Loucy (cell line): ENCODE measurements around the gene AIG1.

ENCODE experiments used
- H2AFZ ChIP-seq: fragments of 200-600 bp; sonication (generic); 2 replicates; pipeline ENCODE4 v1.6.0; 2016; ENCODE audit warnings: antibody characterized with exemption, mild to moderate bottlenecking, low read length, moderate library complexity
- H3F3A ChIP-seq: fragments of 200-600 bp; 2 replicates; pipeline ENCODE4 v1.6.0; 2016; ENCODE audit warnings: antibody characterized with exemption, low read depth, mild to moderate bottlenecking
- H3K27me3 ChIP-seq: fragments of 200-600 bp; sonication (generic); 2 replicates; pipeline ENCODE4 v1.6.1; 2014; ENCODE audit warnings: low read length, mild to moderate bottlenecking; ENCODE audit not compliant: insufficient read depth, poor library complexity, severe bottlenecking
- H3K36me3 ChIP-seq: fragments of 200-600 bp; sonication (generic); 2 replicates; pipeline ENCODE4 v1.6.1; 2016; ENCODE audit warnings: low read length; ENCODE audit not compliant: insufficient read depth
- H3K4me1 ChIP-seq: fragments of 200-600 bp; sonication (generic); 2 replicates; pipeline ENCODE4 v1.5.1; 2014; ENCODE audit warnings: low read length, mild to moderate bottlenecking; ENCODE audit not compliant: insufficient read depth, poor library complexity, severe bottlenecking
- H3K4me2 ChIP-seq: fragments of 200-600 bp; sonication (generic); 2 replicates; pipeline ENCODE4 v1.6.0; 2014; ENCODE audit warnings: antibody characterized with exemption, low read length, low read depth, mild to moderate bottlenecking; ENCODE audit not compliant: poor library complexity, severe bottlenecking
- H3K4me3 ChIP-seq: fragments of 200-600 bp; sonication (generic); 2 replicates; pipeline ENCODE4 v1.5.1; 2014; ENCODE audit warnings: low read length, mild to moderate bottlenecking, mixed read lengths; ENCODE audit not compliant: poor library complexity, severe bottlenecking
- H3K79me2 ChIP-seq: fragments of 200-600 bp; sonication (generic); 2 replicates; pipeline ENCODE4 v1.6.1; 2014; ENCODE audit warnings: low read length; ENCODE audit not compliant: insufficient read depth
- H3K9ac ChIP-seq: fragments of 200-600 bp; sonication (generic); 2 replicates; pipeline ENCODE4 v1.6.0; 2014; ENCODE audit warnings: mild to moderate bottlenecking, low read depth, low read length, moderate library complexity; ENCODE audit not compliant: poor library complexity, severe bottlenecking
- H3K9me2 ChIP-seq: fragments of 200-600 bp; sonication (generic); replicated peaks from 2 replicates; pipeline ENCODE4 v1.6.1; 2016; ENCODE audit warnings: low read depth, low read length, mixed read lengths
- H3K9me3 ChIP-seq: fragments of 200-600 bp; sonication (generic); 2 replicates; pipeline ENCODE4 v1.6.1; 2014; ENCODE audit warnings: mild to moderate bottlenecking, antibody characterized with exemption, low read length, low read depth; ENCODE audit not compliant: insufficient read depth
- H4K20me1 ChIP-seq: fragments of 200-600 bp; sonication (generic); 2 replicates; pipeline ENCODE4 v1.6.0; 2014; ENCODE audit warnings: antibody characterized with exemption, low read length, mild to moderate bottlenecking; ENCODE audit not compliant: insufficient read depth, poor library complexity, severe bottlenecking
- EZH2phosphoT487 ChIP-seq: fragments of 200-600 bp; IDR thresholded peaks from 2 replicates; pipeline ENCODE4 v1.6.1; 2018; ENCODE audit warnings: antibody characterized with exemption, mild to moderate bottlenecking, moderate library complexity, borderline replicate concordance
- TF ChIP-seq, protein P1 (sequence below): fragments of 200-600 bp; sonication (generic); conservative IDR thresholded peaks from 2 replicates; pipeline ENCODE4 v1.5.1; 2014; ENCODE audit warnings: mild to moderate bottlenecking, antibody characterized with exemption, low read length

The AIG1 gene

DNA sequence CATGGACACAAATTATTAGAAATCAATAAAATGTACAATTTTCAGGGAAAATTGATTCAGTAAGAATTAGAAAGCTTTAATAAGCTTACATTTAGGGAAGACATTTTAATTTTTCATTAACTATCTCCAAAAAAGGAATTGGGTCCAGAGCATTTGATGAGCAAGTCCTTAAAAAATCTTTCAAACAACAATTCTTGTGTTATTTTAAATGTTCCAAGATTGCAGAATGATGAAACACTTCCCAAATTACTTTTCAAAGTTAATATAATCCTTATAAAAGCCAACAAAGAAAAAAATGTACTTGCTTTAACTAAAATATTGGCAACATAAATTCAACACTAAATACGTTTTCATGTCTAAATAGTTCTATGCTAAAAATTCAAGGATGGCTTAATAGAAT, 287.8 kb downstream of the AIG1 start:
- H3K4me1 ChIP-seq: no peaks in the 10 kb centered on the region
- H4K20me1 ChIP-seq: no peaks in the 10 kb centered on the region
- H3K36me3 ChIP-seq: no peaks in the 10 kb centered on the region
- H3K4me2 ChIP-seq: no peak overlapping the region
- H3K9ac ChIP-seq: no peak overlapping the region
- no peaks in the 10 kb centered on the region for H3K9me2 ChIP-seq
- H3K4me3 ChIP-seq: no peak overlapping the region
- no peak overlapping the region for H2AFZ ChIP-seq
- no peaks in the 10 kb centered on the region for H3K79me2 ChIP-seq
- H3F3A ChIP-seq: no peaks in the 10 kb centered on the region
- H3K9me3 ChIP-seq: peaks cover 9% of the 10 kb centered on the region; the same call in 1 of the 2 replicates
- H3K27me3 ChIP-seq: no peaks in the 10 kb centered on the region
- TF ChIP-seq EZH2phosphoT487: no peak

DNA sequence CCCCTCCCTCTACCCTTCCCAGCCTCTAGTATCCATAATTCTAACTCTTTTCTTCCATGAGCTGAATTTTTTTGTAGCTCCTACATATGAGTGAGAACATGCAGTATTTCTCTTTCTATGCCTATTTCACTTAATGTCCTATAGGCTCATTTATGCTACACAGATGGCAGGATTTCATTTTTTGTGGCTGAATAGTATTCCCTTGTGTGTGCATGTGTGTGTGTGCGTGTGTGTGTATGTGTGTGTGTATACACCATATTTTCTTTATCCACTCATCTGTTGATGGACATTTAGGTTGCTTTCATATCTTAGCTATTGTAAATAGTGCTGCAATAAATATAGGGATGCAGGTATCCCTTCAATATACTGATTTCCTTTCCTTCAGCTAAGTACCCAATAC, 288.8 kb downstream of the AIG1 start:
- TF ChIP-seq EZH2phosphoT487: no peak
- TF ChIP-seq, protein P1, sequence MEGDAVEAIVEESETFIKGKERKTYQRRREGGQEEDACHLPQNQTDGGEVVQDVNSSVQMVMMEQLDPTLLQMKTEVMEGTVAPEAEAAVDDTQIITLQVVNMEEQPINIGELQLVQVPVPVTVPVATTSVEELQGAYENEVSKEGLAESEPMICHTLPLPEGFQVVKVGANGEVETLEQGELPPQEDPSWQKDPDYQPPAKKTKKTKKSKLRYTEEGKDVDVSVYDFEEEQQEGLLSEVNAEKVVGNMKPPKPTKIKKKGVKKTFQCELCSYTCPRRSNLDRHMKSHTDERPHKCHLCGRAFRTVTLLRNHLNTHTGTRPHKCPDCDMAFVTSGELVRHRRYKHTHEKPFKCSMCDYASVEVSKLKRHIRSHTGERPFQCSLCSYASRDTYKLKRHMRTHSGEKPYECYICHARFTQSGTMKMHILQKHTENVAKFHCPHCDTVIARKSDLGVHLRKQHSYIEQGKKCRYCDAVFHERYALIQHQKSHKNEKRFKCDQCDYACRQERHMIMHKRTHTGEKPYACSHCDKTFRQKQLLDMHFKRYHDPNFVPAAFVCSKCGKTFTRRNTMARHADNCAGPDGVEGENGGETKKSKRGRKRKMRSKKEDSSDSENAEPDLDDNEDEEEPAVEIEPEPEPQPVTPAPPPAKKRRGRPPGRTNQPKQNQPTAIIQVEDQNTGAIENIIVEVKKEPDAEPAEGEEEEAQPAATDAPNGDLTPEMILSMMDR: no peak
- Histone ChIP-seq H3K36me3 (no peaks in the 10 kb centered on the region), H3K9ac (no peak overlapping the region), H3K9me2 (no peaks in the 10 kb centered on the region), H3K4me1 (no peaks in the 10 kb centered on the region), H3K79me2 (no peaks in the 10 kb centered on the region), H3K9me3 (peaks cover 14% of the 10 kb centered on the region; the same call in 1 of the 2 replicates), H3K27me3 (no peaks in the 10 kb centered on the region), H3K4me3 (no peak overlapping the region), H4K20me1 (no peaks in the 10 kb centered on the region), H3F3A (no peaks in the 10 kb centered on the region), H3K4me2 (no peak overlapping the region), H2AFZ (no peak overlapping the region)

DNA sequence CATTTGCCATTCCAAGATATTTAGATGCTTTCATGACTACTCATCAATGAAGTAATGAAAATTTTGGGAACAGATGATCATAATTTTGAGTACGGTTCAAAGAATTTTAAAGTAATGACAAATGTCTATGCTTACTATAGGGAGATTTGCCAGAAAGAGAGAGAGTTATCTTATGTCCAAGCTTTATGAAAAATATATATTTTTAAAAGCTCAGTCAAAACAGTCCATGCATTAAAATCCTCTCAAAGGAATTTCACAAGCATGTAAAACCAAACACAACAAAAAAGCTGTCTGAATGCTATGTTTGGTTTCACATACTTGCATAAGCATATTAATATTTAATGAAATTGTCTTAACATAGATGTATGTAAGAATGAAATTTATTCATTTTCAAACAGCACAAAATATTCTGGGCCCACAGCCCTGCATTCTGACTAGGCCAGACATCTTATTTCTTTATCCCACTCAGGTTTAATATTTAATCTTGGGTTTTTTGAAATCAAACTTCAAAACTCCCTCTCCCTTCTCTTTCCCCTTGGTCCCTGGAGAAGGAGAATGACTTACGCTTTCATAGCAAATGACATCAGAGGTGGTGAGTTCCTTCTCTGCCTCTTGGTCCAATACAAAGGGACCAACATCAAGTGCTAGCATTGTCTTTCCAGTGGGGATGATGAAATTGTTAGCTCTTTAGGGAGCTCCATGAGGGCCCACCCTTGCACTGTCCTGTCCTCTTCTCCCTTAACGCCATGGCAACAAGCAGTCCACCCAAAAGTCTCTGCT, 295.6 kb downstream of the AIG1 start:
- no peak overlapping the region for H3K4me3 ChIP-seq
- H2AFZ ChIP-seq: no peak overlapping the region
- no peaks in the 10 kb centered on the region for H3F3A ChIP-seq
- H3K79me2 ChIP-seq: no peaks in the 10 kb centered on the region
- H3K9me3 ChIP-seq: peaks cover 14% of the 10 kb centered on the region; the same call in 1 of the 2 replicates
- no peaks in the 10 kb centered on the region for H4K20me1 ChIP-seq
- no peak for TF ChIP-seq EZH2phosphoT487
- TF ChIP-seq, protein P1: no peak
- H3K9me2 ChIP-seq: no peaks in the 10 kb centered on the region
- no peak overlapping the region for H3K4me2 ChIP-seq
- H3K27me3 ChIP-seq: no peaks in the 10 kb centered on the region
- no peak overlapping the region for H3K9ac ChIP-seq
- no peaks in the 10 kb centered on the region for H3K4me1 ChIP-seq
- no peaks in the 10 kb centered on the region for H3K36me3 ChIP-seq

DNA sequence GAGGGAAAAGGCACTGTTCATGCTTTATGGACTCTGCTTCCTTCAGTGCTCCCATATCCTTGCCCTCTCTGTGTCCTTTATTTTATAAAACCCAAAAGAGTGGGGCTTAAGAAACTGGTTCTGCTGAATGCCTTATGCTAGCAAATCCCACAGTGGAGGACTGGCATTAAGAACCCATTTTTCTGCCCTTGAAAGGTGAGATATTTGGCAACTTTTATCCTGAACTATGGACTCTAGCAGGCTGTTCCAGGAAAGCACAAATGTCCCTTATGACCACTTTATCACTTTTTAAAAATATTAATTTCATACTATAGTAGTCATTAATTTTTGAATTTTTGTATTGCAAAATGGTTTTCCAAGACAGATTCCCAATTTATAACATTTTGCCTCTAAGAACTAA, 296.5 kb downstream of the AIG1 start:
- H3K4me1 ChIP-seq: no peaks in the 10 kb centered on the region
- H2AFZ ChIP-seq: no peak overlapping the region
- H3K27me3 ChIP-seq: no peaks in the 10 kb centered on the region
- H3K79me2 ChIP-seq: no peaks in the 10 kb centered on the region
- no peak overlapping the region for H3K9ac ChIP-seq
- no peaks in the 10 kb centered on the region for H3K9me2 ChIP-seq
- no peak for TF ChIP-seq EZH2phosphoT487
- TF ChIP-seq, protein P1: no peak
- no peak overlapping the region for H3K4me3 ChIP-seq
- peaks cover 14% of the 10 kb centered on the region; the same call in 1 of the 2 replicates for H3K9me3 ChIP-seq
- no peaks in the 10 kb centered on the region for H3F3A ChIP-seq
- no peaks in the 10 kb centered on the region for H4K20me1 ChIP-seq
- H3K36me3 ChIP-seq: no peaks in the 10 kb centered on the region
- no peak overlapping the region for H3K4me2 ChIP-seq
